OCI-LY3 (cell line): ENCODE results near the gene SLC12A8.

Experiments used
- CTCF ChIP-seq: fragments of 200-600, 300-600 bp; sonication (generic); IDR thresholded peaks from 2 replicates; pipeline ENCODE4 v1.5.1; 2014; ENCODE audit warnings: antibody characterized with exemption, low read length, low read depth
- EZH2phosphoT487 ChIP-seq: fragments of 200-600 bp; shearing (Covaris generic); IDR thresholded peaks from 2 replicates; pipeline ENCODE4 v1.6.1; 2018; ENCODE audit warnings: antibody characterized with exemption, mixed run types, low read depth

- TF ChIP-seq CTCF: no peak
- TF ChIP-seq EZH2phosphoT487: no peak
Measured at GRCh38 chr3:125033616-125034015, 178.9 kb downstream of the SLC12A8 start.
